Measurements from ENCODE around the gene CES2.
"Not testable (repeated sequence)": the region's sequence is repeated elsewhere in the genome, so short reads cannot be mapped to it uniquely, and the experiment has no call there.

The CES2 gene, protein sequence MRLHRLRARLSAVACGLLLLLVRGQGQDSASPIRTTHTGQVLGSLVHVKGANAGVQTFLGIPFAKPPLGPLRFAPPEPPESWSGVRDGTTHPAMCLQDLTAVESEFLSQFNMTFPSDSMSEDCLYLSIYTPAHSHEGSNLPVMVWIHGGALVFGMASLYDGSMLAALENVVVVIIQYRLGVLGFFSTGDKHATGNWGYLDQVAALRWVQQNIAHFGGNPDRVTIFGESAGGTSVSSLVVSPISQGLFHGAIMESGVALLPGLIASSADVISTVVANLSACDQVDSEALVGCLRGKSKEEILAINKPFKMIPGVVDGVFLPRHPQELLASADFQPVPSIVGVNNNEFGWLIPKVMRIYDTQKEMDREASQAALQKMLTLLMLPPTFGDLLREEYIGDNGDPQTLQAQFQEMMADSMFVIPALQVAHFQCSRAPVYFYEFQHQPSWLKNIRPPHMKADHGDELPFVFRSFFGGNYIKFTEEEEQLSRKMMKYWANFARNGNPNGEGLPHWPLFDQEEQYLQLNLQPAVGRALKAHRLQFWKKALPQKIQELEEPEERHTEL

DNA sequence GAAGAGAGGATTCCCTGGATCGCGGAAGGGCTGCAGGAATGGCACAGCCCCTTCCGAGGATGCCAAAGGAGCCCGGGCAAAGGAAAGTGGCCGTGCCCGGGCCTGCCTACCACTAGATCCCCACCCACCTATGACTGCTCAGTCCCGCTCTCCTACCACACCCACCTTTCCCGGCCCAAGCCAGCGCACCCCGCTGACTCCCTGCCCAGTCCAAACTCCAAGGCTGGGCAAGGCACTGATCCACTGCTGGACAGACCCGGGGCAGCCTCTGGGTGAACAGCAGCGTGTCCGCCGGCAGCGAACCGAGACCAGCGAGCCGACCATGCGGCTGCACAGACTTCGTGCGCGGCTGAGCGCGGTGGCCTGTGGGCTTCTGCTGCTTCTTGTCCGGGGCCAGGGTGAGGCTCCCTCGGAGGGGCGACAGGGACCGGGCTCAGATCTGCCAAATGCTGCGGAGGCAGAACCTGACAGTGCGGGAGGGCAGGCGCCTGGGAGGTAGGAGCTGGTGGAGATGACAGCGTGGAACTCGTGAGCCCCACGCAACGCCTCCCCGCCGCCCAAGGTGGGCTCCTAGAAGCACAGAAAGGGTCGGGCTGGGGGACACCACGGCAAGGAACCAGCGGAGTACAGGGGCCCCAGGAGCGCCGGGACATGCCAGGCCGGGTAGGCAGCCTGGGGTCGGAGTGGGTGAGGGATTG is at the start of gene CES2:
Gene CES2, plus strand, starts transcription at position 203 of the 698 bp plus-strand sequence. Its CDS starts 120 bp downstream, at position 323.
- FAIRE-seq: no peak

DNA sequence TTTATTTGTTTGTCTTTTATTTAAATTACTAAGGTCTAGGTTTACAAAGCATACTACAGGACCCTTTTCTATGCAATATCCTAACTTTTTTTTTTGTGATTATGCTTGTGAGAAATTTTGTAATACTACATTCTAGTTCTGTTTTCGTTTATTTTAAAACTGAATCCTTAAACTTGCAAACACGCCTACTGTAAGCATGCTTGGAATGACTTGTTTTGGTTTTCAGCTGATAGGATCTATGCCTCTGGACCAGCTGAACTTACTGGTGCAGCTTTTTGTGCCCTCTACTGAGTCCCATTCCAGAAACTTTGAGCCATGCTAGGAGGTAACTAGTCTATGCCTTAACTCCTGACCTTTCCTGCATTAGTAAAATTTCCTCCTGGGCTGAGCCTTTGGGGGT is 49.0 kb upstream of the CES2 start:
- no peak for FAIRE-seq

DNA sequence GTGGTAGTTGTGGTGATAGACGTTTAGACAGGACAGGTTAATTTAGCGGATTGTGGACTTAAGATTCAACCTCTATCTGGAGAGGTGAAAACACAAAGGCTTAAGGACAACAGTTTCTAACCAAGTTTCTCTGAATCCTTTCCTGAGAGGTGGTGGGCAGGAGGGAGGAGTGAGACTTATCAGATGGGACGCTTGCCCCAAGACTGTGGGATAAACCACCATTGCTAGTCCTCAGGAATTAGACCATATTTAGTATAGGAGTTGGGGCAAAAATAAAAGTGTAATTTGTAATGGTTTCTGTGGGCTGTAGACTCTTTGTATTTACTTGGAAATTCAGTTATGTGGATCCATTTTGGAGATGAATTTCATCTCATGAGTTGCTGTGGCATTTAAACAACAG is 48.4 kb upstream of the CES2 start:
- no peak for FAIRE-seq

DNA sequence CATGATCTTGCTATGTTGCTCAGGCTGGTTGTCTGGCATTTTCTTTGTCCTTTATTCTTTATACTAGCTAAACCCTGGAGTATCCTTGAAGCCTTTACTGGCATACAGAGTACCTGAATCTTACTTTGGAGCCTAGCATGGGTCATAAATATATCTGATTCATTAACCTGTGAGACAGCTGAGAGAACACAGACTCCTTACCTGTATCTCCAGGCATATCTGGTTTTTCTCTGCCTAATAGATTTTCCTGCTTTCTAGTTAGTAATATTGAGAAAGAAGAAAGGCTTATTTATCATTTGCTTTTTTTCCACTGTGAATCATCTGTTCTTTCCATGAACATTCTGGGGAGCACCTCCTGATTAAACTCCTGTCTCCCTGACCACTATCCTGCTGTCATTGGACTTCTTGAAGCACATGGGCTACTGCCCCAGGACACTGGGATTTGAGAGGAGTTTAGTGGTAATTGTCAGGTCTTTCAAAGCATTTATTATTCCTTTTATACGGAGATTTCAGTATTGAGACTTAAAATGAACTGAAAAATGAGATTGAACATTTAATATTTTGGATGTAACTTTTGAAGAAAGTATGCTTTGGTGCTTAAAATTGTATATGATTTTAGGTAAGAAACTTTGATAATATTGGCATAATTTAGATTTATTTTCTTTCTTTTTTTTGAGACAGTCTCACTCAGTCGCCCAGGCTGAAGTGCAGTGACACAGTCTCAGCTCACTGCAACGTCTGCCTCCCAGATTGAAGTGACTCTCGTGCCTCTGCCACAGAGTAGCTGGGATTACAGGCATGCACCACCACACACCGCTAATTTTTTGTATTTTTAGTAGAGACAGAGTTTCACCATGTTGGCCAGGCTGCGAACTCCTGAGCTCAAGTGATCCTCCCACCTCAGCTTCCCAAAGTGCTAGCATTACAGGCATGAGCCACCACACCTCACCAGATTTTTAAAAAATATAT is 46.4 kb upstream of the CES2 start:
- no peak for FAIRE-seq

DNA sequence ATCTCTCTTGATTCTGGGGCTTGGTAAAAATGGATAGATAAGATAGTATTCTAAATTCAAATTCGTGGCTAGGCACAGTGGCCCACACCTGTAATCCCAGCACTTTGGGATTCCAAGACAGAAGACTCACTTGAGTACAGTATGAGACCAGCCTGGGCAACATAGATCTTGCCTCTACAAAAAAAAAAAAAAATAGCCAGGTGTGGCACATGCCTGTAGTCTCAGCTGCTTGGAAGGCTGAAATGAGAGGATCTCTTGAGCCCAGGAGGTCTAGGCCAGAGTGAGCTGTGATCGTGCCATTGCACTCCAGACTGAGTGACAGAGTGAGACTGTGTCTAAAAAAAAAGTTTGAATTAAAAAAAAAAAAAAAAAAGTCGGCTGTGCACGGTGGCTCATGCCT is 45.7 kb upstream of the CES2 start:
- no peak for FAIRE-seq

DNA sequence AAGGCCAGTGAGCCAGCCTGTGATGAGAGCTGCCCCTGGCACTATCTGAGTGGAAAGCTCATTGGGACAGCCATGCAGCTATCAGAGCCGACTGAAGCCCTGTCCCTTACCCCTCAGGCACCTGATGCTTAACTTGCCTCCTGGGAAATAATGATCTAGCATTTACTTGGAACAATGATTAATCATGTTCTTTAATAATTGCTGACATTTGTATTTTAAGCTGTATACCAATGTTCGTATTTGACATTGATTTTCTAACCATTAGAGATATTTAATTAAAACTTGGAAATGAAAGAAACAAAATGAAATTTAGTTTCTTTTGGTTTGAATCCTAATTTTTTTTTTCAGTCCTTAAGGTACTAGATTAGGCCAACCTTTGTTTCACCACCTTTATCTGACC is 44.5 kb upstream of the CES2 start:
- no peak for FAIRE-seq

DNA sequence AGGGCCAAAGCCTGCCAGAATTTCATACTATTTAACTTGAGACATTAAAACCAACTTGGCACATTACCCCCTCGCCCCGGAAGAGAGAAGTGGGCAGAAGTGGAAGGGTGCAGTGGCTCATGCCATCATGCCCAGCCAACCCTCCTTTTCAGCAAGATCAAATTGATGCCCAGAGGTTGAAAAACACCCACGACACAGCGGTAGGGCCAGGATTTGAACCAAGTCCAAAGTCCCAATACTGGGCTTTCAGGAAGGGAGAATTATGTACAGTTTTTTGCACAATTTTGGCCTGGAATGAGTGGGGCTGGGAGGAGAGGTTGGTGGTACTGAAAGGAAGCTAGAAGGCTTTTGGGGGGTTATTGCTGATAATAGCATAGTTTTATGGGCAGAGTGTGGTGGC is 44.0 kb upstream of the CES2 start:
- FAIRE-seq: no peak

DNA sequence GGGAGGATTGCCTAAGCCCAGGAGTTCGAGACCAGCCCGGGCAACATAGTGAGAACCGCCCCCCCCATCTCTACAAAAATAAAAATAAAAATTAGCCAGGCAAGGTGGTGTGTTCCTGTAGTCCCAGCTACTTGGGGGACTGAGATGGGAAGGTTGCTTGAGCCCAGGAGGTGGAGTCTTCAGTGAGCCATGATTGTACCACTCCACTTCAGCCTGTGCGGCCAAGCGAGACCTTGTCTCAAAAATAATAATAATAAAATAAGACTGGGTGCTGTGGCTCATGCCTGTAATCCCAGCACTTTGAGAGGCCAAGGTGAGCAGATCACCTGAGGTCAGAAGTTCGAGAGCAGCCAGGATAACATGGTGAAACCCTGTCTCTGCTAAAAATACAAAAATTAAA is 43.5 kb upstream of the CES2 start:
- FAIRE-seq: no peak

DNA sequence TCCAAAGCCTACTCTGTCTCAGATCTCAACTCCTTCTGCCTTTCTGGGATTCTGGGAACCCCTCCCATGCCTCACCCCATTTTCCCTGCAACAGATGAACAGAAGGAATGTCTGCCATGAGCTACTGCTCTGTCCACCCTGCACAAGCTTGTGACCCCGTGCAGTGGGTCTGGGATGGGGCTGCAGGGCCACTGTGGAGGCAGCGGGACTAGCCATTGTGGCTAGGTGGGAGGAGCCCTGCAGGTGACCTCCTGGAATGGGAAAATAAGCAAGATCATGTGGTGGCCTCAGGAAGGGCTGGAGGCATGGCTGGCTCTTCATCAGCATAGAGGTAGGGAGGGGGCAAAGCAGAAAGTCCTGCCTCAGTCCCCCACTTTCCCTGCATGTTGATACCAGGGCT is 41.3 kb upstream of the CES2 start:
- no peak for FAIRE-seq

DNA sequence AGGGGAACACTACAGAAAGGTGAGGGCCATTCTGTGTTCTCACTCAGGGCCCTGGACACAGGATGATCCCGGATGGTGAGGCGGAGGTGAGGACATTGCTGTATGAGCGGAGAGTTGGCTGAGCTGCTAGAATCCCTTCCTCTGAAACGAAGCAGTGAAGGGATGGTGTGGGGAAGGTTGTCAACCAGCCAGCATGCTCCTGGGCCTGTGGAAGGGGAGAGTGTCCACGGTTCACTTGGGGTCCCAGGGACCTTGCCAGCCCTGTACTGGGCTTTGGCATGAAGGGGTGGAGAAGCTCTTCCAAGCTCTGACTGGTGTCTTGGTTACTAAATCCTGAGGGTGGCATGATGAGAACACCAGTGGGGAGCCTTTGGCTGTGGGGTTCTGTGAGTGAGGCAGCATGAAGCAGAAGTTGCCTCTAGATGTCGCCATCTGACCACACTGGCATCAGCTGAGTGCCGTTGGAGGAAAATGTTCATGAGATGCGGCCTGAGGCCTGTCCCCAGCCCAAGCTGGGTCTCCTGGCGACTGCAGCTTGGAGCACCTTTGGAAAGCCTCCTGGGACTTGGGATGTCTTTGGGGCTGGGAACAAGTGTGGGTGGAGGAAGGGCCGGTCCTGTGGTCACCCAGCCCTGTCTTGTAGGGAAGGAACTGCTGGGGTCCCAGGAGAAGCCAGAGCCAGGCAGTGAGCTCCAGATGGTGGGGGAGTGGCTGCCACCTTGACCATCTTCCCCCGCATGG is 40.2 kb upstream of the CES2 start:
- no peak for FAIRE-seq

DNA sequence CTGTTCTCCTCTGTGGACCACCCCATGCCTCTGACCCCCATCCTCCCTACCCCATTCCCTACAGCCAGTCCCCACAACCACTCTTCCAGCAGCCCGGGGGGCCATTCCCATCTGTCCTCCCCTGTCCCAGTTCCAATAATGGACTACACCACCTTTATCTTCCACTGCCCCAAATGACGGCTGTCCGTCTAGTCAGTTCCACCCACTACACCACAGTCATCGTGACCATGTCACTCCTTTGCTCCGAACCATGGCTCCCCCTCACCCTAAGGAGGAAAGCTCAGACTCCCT is 39.7 kb upstream of the CES2 start:
- FAIRE-seq: no peak

DNA sequence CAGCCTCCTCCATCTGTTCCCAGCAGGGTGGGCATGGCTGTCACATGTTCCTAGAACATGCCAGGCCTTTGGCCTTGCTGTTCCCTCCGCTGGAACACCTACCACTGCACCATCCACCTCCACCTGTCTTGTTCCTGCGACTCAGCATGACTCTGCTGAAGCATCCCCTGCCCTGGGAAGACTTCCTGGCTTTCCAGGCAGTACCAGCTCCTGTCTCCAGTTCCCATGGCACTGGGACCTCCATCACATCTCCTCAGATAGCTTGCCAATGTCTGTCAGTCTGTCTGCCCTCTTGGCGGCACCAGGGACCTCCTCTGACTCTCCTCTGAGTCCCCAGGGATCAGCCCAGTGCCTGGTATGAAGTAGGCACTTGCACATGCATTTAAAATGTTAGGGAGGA is 39.3 kb upstream of the CES2 start:
- no peak for FAIRE-seq

DNA sequence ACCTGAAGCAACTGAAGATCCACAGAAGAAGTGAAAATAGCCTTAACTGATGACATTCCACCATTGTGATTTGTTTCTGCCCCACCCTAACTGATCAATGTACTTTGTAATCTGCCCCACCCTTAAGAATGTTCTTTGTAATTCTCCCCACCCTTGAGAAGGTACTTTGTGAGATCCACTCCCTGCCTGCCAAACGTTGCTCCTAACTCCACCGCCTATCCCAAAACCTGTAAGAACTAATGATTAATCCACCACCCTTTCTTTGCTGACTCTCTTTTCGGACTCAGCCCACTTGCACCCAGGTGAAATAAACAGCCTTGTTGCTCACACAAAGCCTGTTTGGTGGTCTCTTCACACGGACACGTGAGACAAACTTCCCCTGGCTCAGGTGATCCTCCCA is 38.6 kb upstream of the CES2 start:
- FAIRE-seq: not testable (repeated sequence)

DNA sequence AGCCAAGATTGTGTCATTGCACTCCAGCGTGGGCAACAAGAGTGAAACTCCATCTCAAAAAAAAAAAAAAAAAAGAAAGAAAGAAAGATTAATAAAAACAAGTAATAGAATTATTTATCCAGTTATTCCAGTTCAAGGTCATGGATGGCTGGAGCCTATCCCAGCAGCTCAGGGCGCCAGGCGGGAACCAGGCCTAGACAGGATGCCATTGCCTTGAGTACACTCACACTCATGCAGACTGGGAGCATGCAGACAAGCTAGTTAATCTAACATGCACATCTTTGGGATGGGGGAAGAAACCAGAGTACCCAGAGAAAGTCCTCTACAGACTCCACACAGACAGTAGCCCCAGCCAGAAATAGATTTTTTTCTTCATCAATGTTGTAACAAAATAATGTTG is 37.1 kb upstream of the CES2 start:
- FAIRE-seq: no peak

DNA sequence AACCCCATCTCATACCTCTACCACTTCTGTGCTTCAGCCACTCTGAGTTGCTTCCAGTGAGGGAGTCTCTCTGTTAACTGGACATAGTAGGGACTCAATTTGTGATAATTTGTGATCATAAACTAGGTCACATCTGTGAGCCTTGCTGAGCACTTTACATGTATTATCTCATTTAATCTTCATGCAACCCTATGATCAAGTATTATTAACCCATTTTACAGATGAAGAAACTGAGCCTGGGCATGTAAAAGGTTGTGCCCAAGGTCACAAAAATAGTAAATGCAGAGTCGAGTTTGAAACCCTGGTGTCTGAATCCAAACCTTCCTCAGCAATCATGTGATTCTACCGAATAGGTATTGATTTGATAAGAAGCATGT is 36.4 kb upstream of the CES2 start:
- no peak for FAIRE-seq

DNA sequence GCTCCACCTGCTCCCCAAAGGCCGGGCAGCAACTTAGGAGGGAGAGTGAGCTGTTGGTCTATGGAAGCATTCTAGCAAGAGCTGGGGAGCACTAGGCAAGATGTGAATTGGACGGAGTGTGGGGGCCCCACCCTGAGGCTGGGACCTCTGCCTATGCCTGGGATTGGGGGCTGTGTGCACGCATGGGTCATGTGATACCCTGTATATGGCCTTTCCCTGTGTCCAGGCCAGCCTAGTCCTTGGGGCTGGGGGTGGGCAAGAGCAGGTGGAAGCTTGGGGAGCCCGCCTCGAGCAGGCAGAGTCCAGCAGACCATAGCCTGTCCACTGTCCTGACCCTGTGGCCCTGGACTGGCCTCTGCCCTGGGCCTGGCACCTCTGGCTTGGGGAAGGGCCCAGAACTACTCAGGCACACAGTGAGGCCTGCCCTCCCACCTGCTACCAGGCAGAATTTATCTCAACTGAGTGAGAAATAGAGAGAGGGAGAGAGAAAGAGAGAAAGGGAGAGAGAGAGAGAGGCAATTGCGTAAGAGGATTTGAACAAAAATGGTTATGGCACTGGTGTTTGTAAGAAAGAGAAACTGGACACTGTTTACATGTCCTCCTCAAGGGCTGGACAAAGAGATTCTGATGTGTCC is 35.9 kb upstream of the CES2 start:
- FAIRE-seq: no peak

DNA sequence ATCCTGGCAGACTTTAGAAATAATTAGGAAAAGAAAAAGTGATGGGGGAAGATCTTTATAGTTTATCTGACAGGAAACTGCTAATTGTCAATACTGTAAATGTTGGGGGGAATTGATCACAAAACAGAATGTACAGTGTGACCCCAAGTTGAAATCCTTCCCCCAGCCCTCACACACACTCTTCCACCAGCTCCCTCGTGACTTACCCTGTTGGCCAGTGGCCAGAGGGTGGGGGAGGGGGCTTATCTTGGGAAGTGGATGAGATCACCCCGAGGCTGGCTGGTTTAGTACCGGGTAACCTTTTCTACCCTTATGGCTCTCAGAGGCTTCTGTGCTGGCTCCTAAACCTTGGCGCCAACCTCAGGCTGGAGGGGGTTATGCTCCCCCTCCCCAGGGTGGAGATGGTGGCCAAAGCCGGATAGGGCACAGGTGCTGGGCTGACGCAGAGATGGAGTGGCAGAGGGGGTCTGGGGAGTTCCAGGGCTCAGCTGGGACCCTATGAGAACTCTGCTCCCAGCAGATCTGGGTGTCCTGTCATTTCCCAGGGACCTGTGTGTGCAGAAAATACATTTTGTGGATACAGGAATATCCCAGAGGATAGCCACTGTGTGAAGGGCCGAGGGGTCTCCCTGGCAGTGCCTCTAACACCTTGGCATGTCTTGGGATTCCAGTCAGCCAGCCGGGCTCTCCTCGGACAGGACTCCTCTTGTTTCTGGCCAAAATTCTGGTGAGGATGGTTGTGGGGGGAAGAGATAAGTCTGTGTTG is 35.2 kb upstream of the CES2 start:
- FAIRE-seq: no peak

DNA sequence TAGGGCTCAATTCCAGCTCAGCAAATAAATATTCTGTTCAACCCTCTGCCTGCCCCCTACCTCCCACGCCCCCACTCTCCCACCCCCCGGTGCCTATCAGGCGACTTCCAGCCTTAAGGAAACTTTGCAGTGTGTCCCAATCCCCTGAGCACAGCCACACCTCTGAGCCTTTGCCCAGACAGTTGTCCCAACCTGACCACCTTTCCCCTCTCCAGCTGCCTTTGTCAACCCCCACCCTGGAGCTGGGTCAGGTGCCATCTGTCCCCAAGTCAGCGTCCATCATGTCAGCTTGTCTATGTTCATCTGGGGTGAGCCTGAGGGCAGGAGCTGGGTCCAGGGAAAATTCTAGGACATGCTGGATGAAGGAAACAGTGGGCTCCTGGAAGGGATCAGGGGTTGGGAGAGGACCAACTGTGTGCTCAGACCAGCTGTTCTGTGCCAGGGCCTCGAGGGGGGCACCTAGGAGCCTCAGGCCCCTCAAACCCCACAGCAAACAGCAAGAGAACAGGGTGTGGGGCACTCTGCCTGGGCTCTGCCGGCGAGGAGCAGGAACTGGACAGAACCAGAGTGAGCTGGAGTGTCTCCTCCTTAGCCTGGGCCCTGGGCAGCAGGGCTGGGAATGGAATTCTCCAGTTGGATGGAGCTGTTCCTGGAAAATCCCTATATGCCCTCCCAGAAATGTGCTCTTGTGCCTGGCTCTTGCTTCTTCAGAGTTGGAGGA is 34.4 kb upstream of the CES2 start:
- no peak for FAIRE-seq

DNA sequence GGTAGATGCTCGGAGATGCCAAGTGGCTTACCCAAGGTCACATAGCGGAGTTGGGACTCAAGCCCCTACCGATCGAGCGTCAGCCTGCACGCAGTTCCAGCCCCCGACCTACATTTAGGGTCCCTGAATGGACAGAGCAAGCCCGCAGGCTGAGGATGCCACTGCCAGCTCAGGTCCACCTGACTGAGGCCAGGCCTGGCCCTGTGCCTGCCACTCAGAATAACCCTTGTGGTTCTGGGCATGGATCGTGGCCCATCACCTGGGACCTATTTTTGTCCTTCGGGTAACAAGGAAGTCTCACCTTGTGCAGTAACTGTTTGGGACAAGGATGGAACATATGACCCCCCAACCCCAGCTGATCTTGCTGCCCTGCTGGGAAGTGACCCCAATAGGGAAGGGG is 33.7 kb upstream of the CES2 start:
- FAIRE-seq: no peak

All from islet of Langerhans (tissue), 1 donor.